ENCODE measurements around the gene PRKCE. TPM values are rescaled to one million over a fixed set of nuclear protein-coding genes. Genes with fewer than 3 reads are reported as not detected.

PRKCE gene
- polyA plus RNA-seq, 1 experiment = 16.7 TPM

- POLR2A ChIA-PET = no interaction called here
- H3K27me3 ChIP-seq (ENCODE audit: control insufficient read depth, insufficient read depth, low read length) = no peaks in the 10 kb centered on the region
- H3K9me3 ChIP-seq (ENCODE audit: control insufficient read depth, insufficient read depth, low read length) = peaks cover 10% of the 10 kb centered on the region
- CTCF ChIA-PET = no interaction called here
- H3K4me3 ChIP-seq (ENCODE audit: low read depth, low read length) = no peak overlapping the region
- DNase-seq (ENCODE audit: low read depth, low spot score) = no peak
- no peak for TF ChIP-seq CTCF (IDR thresholded peaks at IDR 0.05; ENCODE audit: low read depth, low read length)
- H3K27ac ChIP-seq (ENCODE audit: low read depth, low read length) = no peak overlapping the region
Observed at GRCh38 chr2:45826460-45826859, 175.0 kb downstream of the PRKCE start.

- no peak for TF ChIP-seq CTCF (IDR thresholded peaks at IDR 0.05; ENCODE audit: low read depth, low read length)
- POLR2A ChIA-PET = no interaction called here
- DNase-seq (ENCODE audit: low read depth, low spot score) = no peak
- CTCF ChIA-PET = no interaction called here
- Histone ChIP-seq H3K4me3 (ENCODE audit: low read depth, low read length) (no peak overlapping the region), H3K27me3 (ENCODE audit: control insufficient read depth, insufficient read depth, low read length) (no peaks in the 10 kb centered on the region), H3K9me3 (ENCODE audit: control insufficient read depth, insufficient read depth, low read length) (peaks cover 10% of the 10 kb centered on the region), H3K27ac (ENCODE audit: low read depth, low read length) (no peak overlapping the region)
Observed at GRCh38 chr2:45826884-45827635, 175.6 kb downstream of the PRKCE start.

GRCh38 chr2:45830322-45830721 lies 178.8 kb downstream of the PRKCE start:
- CTCF ChIA-PET = no interaction called here
- POLR2A ChIA-PET = no interaction called here

DNA sequence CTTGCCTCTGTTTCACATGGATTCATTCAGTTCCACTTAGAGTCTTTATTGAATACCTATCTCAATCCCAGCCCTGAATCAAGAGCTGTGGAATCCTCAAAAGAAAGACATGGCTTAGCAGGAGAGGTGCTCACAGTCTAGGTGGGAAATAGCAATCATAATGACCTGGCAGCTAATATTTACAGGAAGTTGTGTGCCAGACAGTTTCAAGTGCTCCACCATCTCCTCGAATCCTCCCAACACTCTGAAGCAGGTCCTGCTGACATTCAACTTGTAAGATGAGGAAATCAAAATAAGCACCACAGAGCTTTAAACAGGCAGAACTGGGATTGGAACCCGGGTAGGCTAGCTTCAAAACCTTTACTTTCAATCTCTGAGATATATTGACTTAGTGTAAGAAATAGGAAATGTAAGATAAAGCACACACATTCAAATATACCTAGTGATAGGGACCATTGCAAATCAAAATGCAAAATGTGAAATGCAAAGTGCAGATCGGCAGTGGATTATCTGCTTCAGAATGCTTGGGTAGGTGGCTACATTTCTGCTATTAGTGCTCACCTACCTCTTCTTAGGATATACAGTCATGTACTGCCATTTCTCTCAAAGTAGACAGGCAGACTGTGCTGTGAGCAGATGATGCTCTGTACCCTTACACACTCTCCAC lies 182.0 kb downstream of the PRKCE start:
- H3K9me3 ChIP-seq (ENCODE audit: control insufficient read depth, insufficient read depth, low read length) = peaks cover 10% of the 10 kb centered on the region
- DNase-seq (ENCODE audit: low read depth, low spot score) = no peak
- ChIA-PET POLR2A (interaction anchor here (0.5 to 0.7 kb wide), 2 partner anchors 198 to 735 kb away, joined by 3 read pairs; no protein-coding TSS in a partner anchor), CTCF (interaction anchor here (0.6 to 1.2 kb wide), 3 partner anchors 14 to 181 kb away, joined by 3 to 6 read pairs (median 3); no protein-coding TSS in a partner anchor)
- TF ChIP-seq CTCF (IDR thresholded peaks at IDR 0.05; ENCODE audit: low read depth, low read length) = no peak
- H3K27ac ChIP-seq (ENCODE audit: low read depth, low read length) = no peak overlapping the region
- H3K4me3 ChIP-seq (ENCODE audit: low read depth, low read length) = no peak overlapping the region
- H3K27me3 ChIP-seq (ENCODE audit: control insufficient read depth, insufficient read depth, low read length) = no peaks in the 10 kb centered on the region

More at GRCh38 chr2:45830322-45830721, 178.8 kb downstream of the PRKCE start:
- Histone ChIP-seq H3K27ac (ENCODE audit: low read depth, low read length) (no peak overlapping the region), H3K9me3 (ENCODE audit: control insufficient read depth, insufficient read depth, low read length) (peaks cover 10% of the 10 kb centered on the region), H3K4me3 (ENCODE audit: low read depth, low read length) (no peak overlapping the region), H3K27me3 (ENCODE audit: control insufficient read depth, insufficient read depth, low read length) (no peaks in the 10 kb centered on the region)
- no peak for DNase-seq (ENCODE audit: low read depth, low spot score)
- no peak for TF ChIP-seq CTCF (IDR thresholded peaks at IDR 0.05; ENCODE audit: low read depth, low read length)

GRCh38 chr2:45833968-45834344 lies 182.5 kb downstream of the PRKCE start:
- no peak for DNase-seq (ENCODE audit: low read depth, low spot score)
- Histone ChIP-seq H3K27me3 (ENCODE audit: control insufficient read depth, insufficient read depth, low read length) (no peaks in the 10 kb centered on the region), H3K4me3 (ENCODE audit: low read depth, low read length) (no peak overlapping the region), H3K27ac (ENCODE audit: low read depth, low read length) (no peak overlapping the region), H3K9me3 (ENCODE audit: control insufficient read depth, insufficient read depth, low read length) (peaks cover 10% of the 10 kb centered on the region)
- POLR2A ChIA-PET = interaction anchor here (0.5 kb wide), 1 partner anchor 197 kb away, joined by 3 read pairs; no protein-coding TSS in a partner anchor
- no peak for TF ChIP-seq CTCF (IDR thresholded peaks at IDR 0.05; ENCODE audit: low read depth, low read length)
- CTCF ChIA-PET = interaction anchor here (0.6 to 1.2 kb wide), 4 partner anchors 13 to 188 kb away, joined by 3 to 6 read pairs (median 4); no protein-coding TSS in a partner anchor
